Measurements from ENCODE around the gene TRAF6.

TRAF6 gene

GRCh38 chr11:36456156-36456555 lies 53.9 kb downstream of the TRAF6 start:
- peak overlapping the region; percentile 20; the same call in 1 of the 2 replicates for H3K4me3 ChIP-seq (ENCODE audit: low read depth, low read length)
- TF ChIP-seq CTCF (IDR thresholded peaks at IDR 0.05; ENCODE audit: low read depth, low read length), result no peak

- no peak for TF ChIP-seq CTCF (IDR thresholded peaks at IDR 0.05; ENCODE audit: low read depth, low read length)
- H3K4me3 ChIP-seq (ENCODE audit: low read depth, low read length), result peak overlapping the region; percentile 20; the same call in 1 of the 2 replicates
Measured at GRCh38 chr11:36455658-36456111, 54.4 kb downstream of the TRAF6 start.

- no peak for TF ChIP-seq CTCF (IDR thresholded peaks at IDR 0.05; ENCODE audit: low read depth, low read length)
- no peak overlapping the region for H3K4me3 ChIP-seq (ENCODE audit: low read depth, low read length)
Measured at GRCh38 chr11:36454941-36455631, 55.0 kb downstream of the TRAF6 start.

GRCh38 chr11:36454551-36454940 lies 55.5 kb downstream of the TRAF6 start:
- no peak for TF ChIP-seq CTCF (IDR thresholded peaks at IDR 0.05; ENCODE audit: low read depth, low read length)
- no peak overlapping the region for H3K4me3 ChIP-seq (ENCODE audit: low read depth, low read length)

GRCh38 chr11:36453678-36454077 lies 56.4 kb downstream of the TRAF6 start:
- TF ChIP-seq CTCF (IDR thresholded peaks at IDR 0.05; ENCODE audit: low read depth, low read length), result no peak
- H3K4me3 ChIP-seq (ENCODE audit: low read depth, low read length), result no peak overlapping the region

GRCh38 chr11:36452961-36453360 lies 57.1 kb downstream of the TRAF6 start:
- no peak overlapping the region for H3K4me3 ChIP-seq (ENCODE audit: low read depth, low read length)
- no peak for TF ChIP-seq CTCF (IDR thresholded peaks at IDR 0.05; ENCODE audit: low read depth, low read length)

- H3K4me3 ChIP-seq (ENCODE audit: low read depth, low read length), result no peak overlapping the region
- TF ChIP-seq CTCF (IDR thresholded peaks at IDR 0.05; ENCODE audit: low read depth, low read length), result no peak
Measured at GRCh38 chr11:36452236-36452940, 57.7 kb downstream of the TRAF6 start.

Data from WI38 (cell line).